ENCODE results near the gene TPK1.
A peak's percentile ranks its signal among the peaks of the same experiment; 100 is the strongest.
"Not testable (repeated sequence)": the region's sequence is repeated elsewhere in the genome, so short reads cannot be mapped to it uniquely, and the experiment has no call there.

Gene TPK1

DNA sequence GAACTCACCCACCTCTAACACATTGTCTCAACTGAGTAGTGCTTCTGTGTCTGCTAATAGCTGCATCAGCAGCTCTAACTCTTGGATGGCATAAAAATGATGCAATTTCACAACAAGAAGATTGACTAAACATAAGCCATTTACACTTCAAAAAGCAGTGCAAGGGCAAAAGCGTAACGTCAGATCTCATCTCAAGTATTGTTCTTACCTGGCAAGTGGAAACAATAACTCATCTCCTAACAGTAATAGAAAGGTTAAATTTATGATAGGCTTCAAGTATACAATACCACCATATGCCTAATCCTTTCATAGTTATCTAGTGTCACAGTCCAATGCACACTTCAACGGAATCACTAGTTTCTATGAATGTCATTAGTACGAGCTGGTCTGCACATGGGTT, 14.8 kb downstream of the TPK1 start:
- no peak for DNase-seq

DNA sequence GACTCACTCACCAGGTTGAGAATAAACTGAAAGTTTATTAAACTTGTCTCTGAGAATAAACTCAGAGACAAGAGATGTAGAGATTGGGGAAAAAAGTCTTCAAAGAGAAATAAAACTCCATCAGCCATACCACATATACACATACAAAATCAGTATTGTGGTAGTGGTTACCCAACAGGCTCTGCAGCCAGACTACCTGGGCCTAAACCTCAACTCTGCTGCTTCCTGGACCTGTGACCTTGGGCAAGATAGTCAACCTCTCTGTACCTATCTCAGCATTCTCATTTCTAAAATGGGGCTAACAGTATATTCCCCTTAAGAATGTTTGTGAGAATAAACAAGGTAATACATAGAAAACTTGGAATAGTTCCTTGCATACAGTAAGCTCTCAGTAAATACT, 15.3 kb downstream of the TPK1 start:
- DNase-seq: peak in 1 of 2 donors; percentile 45

DNA sequence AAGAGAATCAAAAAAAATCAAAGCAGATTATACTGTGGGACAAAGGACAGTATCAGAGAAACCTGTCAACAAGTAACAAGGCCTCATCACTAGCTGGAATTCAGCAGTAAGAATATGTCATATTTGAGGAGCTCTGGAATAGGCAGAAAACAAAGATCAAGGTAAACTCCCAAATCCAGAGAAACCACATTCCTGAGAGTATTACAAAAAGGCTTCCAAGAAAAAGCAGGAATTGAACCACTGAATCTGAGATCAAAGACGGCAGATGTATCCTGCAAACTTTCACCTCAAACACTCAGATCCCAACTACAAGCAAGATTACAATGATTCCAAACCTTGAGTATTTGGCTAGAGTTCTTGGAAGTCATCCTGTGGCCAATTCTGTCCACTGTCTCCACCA, 16.3 kb downstream of the TPK1 start:
- DNase-seq: no peak

DNA sequence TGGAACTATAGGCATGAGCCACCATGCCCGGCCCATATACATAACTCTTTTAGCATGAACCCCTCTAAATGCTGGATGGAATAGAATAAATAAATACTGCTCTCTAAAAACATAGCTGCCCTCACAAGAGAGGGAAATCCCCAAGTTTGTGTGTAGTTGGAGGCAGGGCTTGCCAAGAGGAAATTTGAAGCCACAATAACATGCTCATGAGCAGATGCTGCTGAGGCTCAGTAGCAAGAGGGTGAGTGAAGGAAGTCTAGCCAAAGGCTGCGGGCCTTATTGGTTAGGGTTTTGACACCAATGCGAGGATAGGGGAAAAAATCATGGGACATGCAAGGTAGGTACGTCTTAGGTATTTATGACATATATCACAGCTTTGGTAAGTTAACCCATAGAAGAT, 17.3 kb downstream of the TPK1 start:
- DNase-seq: peak; percentile 61 to 77

DNA sequence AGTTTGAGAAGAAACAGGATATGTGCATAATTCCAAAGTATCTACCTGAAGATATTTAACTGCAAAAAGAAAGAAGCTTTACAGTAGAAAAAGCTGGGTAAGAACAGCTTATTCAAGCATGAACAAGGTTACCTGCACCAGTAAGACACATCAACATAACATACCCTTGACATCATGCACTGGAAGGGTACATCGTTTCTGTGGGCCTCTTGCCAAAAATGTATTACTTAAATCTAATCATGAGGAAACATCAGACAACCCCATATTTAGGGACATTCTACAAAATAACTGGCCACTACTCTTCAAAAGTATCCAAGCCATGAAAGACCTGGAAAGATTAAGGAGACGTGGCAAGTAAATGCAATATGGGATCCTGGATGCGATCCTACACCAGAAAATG, 18.9 kb downstream of the TPK1 start:
- DNase-seq: no peak

DNA sequence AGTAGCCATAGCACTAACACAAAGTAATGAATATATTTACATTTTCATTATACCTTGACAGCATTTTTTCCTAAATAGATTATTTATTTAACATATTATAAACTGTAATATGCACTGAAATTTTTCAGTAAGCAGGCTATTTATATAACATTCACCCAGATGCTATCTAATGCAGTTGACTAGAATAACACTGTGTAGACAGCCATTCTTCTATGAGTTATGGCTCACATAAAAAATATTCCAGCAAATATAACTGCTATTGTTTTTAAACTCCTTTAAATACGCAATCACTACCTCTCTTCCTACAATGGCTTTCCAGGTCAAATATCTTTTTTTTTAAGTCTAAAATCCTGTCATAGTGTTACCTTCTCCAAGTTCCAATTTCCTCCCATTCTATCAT, 21.6 kb downstream of the TPK1 start:
- no peak for DNase-seq

DNA sequence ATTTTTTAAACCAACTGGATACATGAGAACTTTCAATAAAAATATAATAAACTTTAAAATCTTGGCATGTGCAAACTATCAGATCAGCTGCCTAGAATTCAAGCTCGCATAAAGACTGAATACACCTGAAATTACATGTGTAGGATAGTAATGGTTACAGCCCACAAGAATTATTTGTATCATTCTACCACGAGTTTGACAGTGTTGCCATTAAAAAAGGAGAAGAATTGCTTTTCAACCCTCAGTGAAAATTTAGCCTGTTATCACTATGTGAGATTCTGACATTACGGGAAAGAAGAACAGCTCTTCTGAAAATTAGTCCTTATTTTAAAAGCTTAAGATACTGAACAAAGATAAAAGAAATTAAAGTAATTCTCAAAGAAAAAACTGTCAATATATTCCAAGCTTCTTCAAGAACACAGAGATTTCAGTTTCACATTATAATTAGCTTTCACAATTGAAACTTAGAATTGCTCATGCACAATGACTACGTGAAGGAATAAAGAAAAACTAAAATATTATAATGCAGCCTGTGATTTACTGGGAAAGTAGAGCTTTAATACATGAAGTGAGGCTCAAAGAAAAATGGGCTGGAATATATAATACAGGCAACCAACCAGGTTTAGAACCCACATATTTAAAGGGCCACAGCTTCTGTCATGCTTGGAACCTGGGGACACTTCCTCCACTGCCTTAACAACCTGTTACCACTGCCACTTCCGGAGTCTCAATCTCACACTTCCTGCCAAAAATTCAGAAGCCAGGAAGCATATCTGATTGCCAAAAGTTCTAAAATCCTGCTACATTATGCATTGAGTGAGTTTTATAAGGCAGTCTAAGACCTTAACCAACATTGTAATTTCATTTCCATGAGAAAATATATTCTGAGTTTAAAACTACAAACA, 23.2 kb downstream of the TPK1 start:
- DNase-seq: peak; percentile 49 to 74

DNA sequence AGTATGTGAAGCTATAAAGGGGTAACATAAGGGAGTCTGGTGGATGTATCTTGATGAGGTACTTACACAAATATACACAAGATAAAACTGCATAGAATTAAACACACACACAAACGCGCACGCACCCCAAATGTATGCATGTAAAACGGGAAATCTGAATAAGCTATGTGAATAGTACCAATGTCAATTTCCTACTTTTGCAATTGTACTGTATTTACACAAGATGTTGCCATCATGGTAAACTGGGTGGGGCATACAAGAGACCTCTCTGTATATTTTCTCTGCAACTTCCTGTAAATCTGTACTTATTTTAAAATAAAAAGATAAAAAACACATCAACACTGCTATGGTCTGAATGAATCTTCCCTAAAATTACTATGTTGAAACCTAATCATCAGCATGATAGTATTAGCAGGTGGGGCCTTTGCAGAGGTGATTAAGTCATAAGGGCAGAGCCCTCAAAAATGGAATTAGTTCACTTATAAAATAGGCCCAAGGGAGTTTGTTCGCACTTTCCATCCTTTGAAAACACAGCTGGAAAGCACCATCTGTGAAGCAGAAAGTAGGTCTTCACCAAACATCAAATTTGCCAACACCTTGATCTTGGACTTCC, 30.1 kb downstream of the TPK1 start:
- DNase-seq: no peak

DNA sequence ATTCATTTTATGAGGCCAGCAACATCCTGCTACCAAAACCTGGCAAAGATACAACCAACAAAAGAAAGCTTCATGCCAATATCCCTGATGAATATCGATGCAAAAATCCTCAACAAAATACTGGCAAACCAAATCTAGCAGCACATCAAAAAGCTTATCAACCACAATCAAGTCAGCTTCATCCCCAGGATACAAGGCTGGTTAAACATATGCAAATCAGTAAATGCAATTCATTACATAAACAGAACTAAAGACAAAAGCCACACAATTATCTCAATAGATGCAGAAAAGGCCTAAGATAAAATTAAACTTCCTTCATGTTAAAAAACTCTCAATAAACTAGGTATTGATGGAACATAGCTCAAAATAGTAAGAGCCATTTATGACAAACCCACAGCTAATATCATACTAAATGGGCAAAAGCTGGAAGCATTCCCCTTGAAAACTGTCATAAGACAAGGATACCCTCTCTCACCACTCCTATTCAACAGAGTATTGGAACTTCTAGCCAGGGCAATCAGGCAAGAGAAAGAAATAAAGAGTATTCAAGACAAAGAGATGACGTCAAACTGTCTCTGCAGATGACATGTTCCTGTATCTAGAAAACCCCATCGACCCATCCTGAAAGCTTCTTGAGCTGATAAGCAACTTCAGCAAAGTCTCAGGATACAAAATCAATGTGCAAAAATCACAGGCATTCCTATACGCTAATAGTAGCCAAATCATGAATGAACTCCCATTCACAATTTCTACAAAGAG, 35.0 kb downstream of the TPK1 start:
- DNase-seq: not testable (repeated sequence)

DNA sequence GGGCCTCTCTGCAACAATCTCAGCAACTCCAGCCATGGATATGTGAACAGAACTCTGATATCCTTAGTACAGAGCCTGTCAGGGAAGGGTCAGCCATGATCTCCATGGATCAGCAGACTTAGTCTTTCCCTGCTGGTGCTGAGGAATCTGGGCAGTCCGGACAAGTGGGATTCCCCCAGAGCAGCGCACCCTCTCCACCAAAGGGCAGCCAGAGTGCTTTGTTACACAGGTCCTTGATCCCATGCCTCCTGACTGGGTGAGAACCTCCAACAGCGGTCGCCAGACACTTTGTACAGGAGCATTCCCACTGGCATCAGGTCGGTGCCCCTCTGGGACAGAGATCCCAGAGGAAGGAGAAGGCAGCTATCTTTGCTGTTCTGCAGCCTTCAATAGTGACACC, 38.9 kb downstream of the TPK1 start:
- no peak for DNase-seq

DNA sequence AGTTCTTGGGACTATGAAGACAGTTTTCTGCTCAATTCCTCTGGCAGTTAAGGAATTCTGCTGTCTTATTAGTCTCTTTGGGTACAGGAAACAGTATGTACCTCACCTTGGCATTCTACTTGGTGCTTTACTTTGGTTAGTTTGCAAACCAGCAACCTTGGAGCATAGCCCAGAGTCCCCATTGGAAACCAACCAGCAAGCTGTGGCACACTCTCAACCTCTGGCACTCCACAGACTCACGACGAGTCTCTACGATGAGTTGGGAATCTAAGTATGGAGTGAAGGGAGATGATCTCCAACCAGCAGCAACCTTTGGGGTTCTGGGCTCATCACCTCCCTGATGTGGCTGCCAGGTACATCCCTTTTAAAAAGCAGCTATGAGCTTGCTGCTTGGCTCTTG, 43.8 kb downstream of the TPK1 start:
- DNase-seq: no peak

DNA sequence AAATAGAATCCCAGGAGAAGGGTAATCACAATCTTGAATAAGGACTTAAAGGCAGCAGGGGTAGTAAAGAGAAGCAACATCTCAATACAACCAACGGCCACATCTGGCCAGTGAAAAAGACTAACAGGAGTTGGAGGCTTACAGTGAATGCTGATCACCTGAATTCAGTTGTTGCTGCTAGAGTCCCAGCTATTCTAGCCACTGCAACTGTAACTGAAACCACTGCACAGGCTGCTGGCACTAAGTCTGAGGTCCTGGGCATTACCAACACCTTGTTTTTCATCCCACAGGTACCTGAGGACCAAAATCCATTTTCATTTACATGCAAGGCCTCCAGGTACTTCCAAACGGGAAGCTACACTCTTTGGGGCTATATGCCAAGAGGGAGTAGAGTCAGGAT, 44.4 kb downstream of the TPK1 start:
- no peak for DNase-seq

DNA sequence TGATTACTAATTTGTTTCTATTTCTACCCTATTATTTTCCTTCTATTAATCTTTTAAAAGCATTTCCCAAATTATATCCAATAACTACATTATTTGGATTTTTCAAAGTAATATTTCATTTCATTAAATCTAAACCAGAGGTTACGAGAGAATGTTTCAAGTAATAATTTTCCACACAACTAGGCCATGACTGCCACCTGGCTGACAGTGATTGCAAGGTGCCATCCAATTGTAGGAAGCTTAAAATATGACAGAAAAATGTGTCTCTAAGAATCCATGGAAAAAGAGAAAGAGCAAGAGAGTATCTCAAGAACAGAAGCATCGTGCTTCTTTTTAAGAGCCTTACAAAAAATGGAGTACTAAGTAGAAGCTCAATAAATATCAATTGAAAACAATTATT, 48.7 kb downstream of the TPK1 start:
- peak in 1 of 2 donors; percentile 6 for DNase-seq

DNA sequence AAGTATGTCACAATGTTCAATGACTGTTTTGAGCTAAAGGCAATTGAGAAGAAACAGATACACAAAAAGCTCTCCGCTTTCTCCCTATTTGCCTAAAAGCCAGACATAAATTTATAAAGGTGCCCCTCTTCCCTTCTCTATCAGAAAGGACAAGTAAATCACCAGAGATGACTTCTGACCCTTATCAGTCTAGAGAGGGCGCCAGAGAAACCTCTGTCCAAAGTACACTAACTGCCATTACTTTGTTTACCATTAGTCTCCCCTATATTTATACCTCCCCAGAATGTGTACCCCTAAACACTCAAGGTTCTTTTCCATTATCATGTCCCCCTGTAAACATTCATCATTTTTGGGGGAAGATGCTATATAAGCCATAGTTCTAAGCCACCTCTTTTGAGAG, 49.3 kb downstream of the TPK1 start:
- peak in 1 of 2 donors; percentile 46 for DNase-seq

DNA sequence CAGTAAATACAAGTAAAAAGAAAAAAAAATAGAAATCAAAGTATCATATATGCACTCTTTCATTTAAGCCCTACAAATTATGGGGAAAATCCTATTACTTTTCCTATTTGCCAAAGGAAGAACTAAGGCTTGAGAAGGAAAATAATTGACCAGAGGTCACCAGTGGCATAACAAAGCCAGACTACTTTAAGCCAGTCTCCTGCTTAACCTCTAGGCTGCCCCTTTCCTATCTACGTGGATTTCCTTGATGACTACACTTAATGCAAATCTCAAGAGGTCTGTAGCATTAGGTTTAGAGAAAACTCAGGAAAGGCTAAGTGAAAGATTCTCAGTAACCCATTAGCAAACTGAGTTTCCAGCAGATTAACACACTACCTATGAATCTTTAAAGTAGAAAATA, 49.8 kb downstream of the TPK1 start:
- DNase-seq: no peak

DNA sequence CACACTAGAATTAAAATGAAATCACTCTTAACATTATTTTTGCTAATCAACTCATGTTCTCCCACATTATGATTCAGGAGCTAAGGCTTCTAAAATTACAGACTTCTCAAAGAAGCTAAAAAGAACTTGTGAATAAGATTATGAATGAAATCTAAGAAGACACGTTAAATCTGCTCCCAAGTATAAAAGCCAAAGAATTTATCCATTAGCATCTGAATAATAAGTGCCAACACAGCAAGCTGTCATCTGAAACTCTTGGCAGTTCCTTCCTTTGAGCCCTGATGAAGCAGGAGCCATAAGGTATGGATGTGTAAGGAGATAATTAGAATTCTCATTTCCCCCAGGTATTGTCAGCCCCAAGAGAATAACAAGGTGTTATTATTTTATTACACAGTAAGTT, 50.3 kb downstream of the TPK1 start:
- no peak for DNase-seq

DNA sequence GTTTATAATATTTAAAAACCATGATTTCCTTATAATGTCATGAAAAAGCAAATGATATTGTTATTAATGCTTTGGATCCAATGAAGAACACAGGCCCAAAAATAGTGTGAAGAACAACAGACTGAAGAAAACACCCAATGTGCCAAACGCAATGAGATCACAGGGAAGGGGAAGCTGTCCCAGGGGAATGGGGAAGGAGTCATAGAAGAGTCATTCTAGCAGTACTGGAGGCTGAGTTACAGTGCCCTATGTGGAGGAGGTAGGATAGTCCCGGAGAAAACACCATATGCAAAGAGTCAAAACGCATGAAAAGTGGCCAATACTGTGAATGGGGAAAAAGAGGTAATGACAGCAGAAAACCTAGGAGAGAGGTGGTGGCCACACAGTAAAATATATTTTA, 50.9 kb downstream of the TPK1 start:
- no peak for DNase-seq

DNA sequence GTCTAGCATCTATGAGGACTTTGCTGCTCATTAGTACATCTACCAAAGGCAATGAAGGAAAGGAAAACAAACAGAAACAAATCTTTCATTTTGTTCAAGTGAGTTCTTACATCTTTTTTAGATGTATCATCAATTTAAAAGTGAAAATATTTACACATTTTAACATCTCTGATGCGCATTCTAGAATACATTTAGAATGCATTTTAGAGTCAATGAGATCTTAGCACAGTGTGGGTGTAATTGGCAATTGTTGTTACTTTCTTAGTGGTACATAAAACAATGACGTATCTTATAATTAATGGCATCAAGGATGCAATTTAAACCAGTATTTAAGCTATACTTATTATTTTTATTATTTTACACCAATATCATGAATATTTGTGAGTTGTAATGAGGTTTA, 51.4 kb downstream of the TPK1 start:
- no peak for DNase-seq

DNA sequence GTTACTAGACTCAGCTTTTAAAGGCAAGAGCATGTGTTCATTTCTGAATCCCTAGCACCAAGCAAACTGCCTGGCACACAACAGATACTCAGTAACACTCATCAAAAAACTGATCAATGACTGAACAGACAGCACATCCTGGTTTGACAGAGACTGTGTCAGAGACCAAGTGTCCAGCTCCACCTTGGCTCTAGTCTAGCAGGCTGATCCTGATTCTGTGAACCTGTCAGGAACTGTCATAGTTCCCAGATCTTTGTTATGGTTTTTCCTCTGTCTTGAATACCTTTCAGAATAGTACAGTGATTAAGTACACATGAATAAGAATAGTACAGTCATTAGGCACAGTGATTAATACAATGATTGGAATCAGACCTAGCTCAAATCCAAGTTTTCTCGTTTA, 53.0 kb downstream of the TPK1 start:
- DNase-seq: no peak

DNA sequence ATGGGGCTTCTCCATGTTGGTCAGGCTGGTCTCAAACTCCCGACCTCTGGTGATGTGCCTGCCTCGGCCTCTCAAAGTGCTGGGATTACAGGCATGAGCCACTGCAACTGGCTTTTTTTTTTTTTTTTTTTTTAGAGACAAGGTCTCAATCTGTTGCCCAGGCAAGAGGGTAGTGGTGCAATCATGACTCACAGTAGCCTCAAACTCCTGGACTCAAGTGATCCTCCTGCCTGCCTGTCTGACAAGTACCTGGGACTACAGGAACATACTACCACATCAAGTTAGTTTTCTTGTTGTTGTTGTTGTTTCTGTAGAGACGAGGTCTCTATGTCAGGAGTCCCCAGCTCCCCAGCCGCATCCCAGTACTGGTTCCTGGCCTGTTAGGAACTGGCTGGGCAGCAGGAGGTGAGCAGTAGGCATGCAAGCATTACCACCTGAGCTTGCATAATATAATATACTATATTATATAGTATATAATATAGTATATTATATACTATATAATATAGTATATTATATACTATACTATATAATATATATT, 55.7 kb downstream of the TPK1 start:
- no peak for DNase-seq

DNA sequence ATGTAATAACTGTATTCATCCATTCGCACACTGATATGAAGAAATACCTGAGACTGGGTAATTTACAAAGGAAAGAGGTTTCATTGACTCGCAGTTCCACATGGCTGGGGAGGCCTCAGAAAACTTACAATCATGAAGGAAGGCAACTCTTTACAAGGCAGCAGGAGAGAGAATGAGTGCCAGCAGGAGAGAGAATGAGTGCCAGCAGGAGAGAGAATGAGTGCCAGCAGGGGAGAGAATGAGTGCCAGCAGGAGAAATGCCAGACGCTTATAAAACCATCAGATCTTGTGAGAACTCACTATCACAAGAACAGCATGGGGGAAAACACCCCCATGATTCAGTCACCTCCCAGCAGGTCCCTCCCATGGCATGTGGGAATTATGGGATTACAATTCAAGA, 58.0 kb downstream of the TPK1 start:
- DNase-seq: not testable (repeated sequence)

DNA sequence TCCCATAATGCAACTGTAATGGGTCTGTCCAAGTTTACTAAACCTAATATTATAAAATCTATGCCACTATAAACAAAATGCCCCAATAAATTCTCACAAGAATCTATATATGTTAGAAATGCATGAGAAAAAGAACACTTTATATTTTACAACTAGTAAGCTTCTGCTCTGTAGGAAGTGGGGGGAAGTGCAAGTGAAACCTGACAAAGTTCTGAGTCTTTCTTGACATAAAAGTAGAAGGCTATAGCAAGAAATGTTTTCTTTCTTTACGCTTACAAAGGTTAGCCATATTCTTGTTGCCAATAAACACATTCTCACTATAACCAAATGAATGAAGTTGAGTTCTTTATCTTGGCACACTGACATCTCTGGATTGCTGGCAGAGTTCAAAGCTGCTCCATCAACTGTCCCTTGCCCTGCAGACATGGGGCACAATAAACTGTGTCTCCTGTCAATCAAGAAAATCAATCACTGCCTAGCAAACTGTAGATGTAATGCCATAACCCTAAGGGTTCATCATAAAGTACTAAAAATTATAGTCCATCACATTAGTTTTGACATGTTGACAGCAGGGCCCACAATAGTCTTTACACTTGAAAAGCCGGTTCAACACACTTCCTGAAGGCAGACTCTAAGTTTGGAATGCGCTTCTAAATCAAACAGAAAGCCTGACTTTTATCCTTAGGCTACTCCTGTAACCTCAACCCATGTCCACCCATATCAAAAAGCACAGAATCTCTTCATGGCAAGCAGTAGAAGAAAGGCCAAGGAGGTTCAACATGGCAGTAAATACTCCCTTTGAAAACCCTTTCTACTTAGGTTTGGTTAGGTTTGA, 58.6 kb downstream of the TPK1 start:
- no peak for DNase-seq

DNA sequence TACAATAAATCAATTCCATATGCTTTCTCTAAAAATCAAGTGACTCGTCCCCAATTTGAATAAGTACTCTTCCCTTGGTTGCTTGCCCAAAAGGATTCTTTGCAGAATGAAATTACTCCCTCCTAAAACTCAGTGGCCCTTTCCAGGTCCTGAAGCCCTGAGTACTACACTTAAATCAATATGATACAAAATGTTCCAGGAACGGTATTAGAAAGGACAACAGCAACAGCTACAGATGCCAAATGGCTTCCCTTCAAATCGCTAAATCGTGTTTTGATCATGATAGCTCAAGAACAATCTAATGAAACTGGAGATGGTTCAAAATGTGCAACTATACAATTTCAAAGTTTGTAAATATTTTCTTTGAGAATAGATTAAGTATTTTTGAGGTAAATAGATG, 59.4 kb downstream of the TPK1 start:
- no peak for DNase-seq

Data from CD4-positive, alpha-beta T cell treated with Interferon alpha-2 for 1 hour (primary cell).